AG04450 (cell line): Measurements from ENCODE around the gene PAX7. TPM values are rescaled to one million over a fixed set of nuclear protein-coding genes. Genes with fewer than 3 reads are reported as not detected.

Experiments
- CTCF ChIA-PET: fragments of 300-600, 350-600 bp; formaldehyde crosslinking; extraction: SDS; loops from one replicate; lab custom pipeline; 2022; ENCODE audit warnings: antibody characterized with exemption, inconsistent platforms; lab: Charles Lee
- POLR2A ChIA-PET: fragments of 350-600 bp; formaldehyde crosslinking; extraction: SDS; loops from one replicate; lab custom pipeline; 2021; ENCODE audit warnings: antibody characterized with exemption, inconsistent platforms; lab: Yijun Ruan, JAX
- DNase-seq: peaks from one replicate; pipeline ENCODE4 v3.0.0-alpha.2; 2011; ENCODE audit warnings: low read depth, low spot score
- H3K27ac ChIP-seq: one replicate; pipeline ENCODE4 v1.5.1; 2012; ENCODE audit warnings: low read depth, low read length, control low read depth
- H3K27me3 ChIP-seq: one replicate; pipeline ENCODE4 v1.6.0; 2012; ENCODE audit warnings: low read length; ENCODE audit not compliant: control insufficient read depth, insufficient read depth
- H3K4me3 ChIP-seq: 2 replicates; pipeline ENCODE4 v1.5.1; 2011; ENCODE audit warnings: mild to moderate bottlenecking, low read depth, low read length, control low read depth
- H3K9me3 ChIP-seq: 2 replicates; pipeline ENCODE4 v1.5.1; 2012; ENCODE audit warnings: low read length; ENCODE audit not compliant: control insufficient read depth, insufficient read depth
- CTCF ChIP-seq: IDR thresholded peaks from 2 replicates; pipeline ENCODE4 v1.5.1; 2011; ENCODE audit warnings: low read depth, low read length, control low read depth, inconsistent platforms
- polyA plus RNA-seq: library from polyadenylated mRNA; depleted of rRNA; stranded (reverse); fragments of >200 nt; gene quantifications from 2 replicates; pipeline ENCODE4 v1.2.3, GENCODE V29; 2011

The PAX7 gene
- polyA plus RNA-seq, 1 experiment: not detected

- Histone ChIP-seq H3K27ac (no peak overlapping the region), H3K9me3 (no peaks in the 10 kb centered on the region), H3K27me3 (peaks cover 39% of the 10 kb centered on the region), H3K4me3 (no peak overlapping the region)
- TF ChIP-seq CTCF: no peak
- ChIA-PET CTCF (no interaction called here), POLR2A (no interaction called here)
- DNase-seq: no peak
Measured at GRCh38 chr1:18654599-18654998, 24.0 kb downstream of the PAX7 start.

GRCh38 chr1:18657506-18658201 is 27.0 kb downstream of the PAX7 start:
- ChIA-PET CTCF (no interaction called here), POLR2A (no interaction called here)
- Histone ChIP-seq H3K4me3 (no peak overlapping the region), H3K27me3 (peaks cover 23% of the 10 kb centered on the region), H3K9me3 (no peaks in the 10 kb centered on the region), H3K27ac (no peak overlapping the region)
- no peak for TF ChIP-seq CTCF
- no peak for DNase-seq

- POLR2A ChIA-PET: no interaction called here
- Histone ChIP-seq H3K27me3 (peaks cover 14% of the 10 kb centered on the region), H3K27ac (no peak overlapping the region), H3K9me3 (no peaks in the 10 kb centered on the region), H3K4me3 (no peak overlapping the region)
- DNase-seq: no peak
- no peak for TF ChIP-seq CTCF
- CTCF ChIA-PET: no interaction called here
Measured at GRCh38 chr1:18658831-18659230, 28.2 kb downstream of the PAX7 start.

- Histone ChIP-seq H3K4me3 (no peak overlapping the region), H3K27me3 (peaks cover 9% of the 10 kb centered on the region), H3K9me3 (no peaks in the 10 kb centered on the region), H3K27ac (no peak overlapping the region)
- POLR2A ChIA-PET: no interaction called here
- TF ChIP-seq CTCF: no peak
- DNase-seq: no peak
- CTCF ChIA-PET: no interaction called here
Measured at GRCh38 chr1:18661404-18662285, 31.0 kb downstream of the PAX7 start.

- no peak for TF ChIP-seq CTCF
- Histone ChIP-seq H3K27me3 (peaks cover 9% of the 10 kb centered on the region), H3K9me3 (no peaks in the 10 kb centered on the region), H3K4me3 (no peak overlapping the region), H3K27ac (no peak overlapping the region)
- no peak for DNase-seq
- ChIA-PET CTCF (no interaction called here), POLR2A (no interaction called here)
Measured at GRCh38 chr1:18662286-18662639, 31.6 kb downstream of the PAX7 start.
